GM12891 (cell line): ENCODE measurements around the gene DLGAP1.

Source experiments
- PAX5 ChIP-seq: IDR thresholded peaks from 2 replicates; pipeline ENCODE4 v1.6.1; 2011; ENCODE audit warnings: low read length, moderate library complexity, mild to moderate bottlenecking; ENCODE audit not compliant: insufficient read depth, severe bottlenecking
- POLR2A ChIP-seq: IDR thresholded peaks from 2 replicates; pipeline ENCODE4 v1.6.1; 2011; ENCODE audit warnings: low read depth, low read length, control low read depth
- POLR2AphosphoS5 ChIP-seq: IDR thresholded peaks from 2 replicates; pipeline ENCODE4 v1.6.1; 2011; ENCODE audit warnings: low read depth, low read length, control low read depth
- SPI1 ChIP-seq: IDR thresholded peaks from 2 replicates; pipeline ENCODE4 v1.6.1; 2011; ENCODE audit warnings: low read depth, low read length, control low read depth

- TF ChIP-seq POLR2AphosphoS5 (no peak), POLR2A (no peak), SPI1 (no peak), PAX5 (no peak)
These were observed 934.6 kb downstream of the DLGAP1 start for GRCh38 chr18:3520230-3521085.
